RWPE1 (cell line): ENCODE data around the gene DMGDH.

Source experiments
- CTCF ChIA-PET: fragments of 350-600 bp; sonication (Branson Sonifier 250); formaldehyde crosslinking; extraction: SDS; loops from one replicate; lab custom pipeline; 2021; lab: Yijun Ruan, JAX
- POLR2A ChIA-PET: fragments of 400-600 bp; formaldehyde crosslinking; extraction: SDS; loops from one replicate; lab custom pipeline; 2020; ENCODE audit warnings: antibody characterized with exemption; ENCODE audit not compliant: low non-redundant PET; lab: Yijun Ruan, JAX
- DNase-seq: peaks from one replicate; pipeline ENCODE4 v3.0.0; 2012; ENCODE audit warnings: low spot score
- H3K27ac ChIP-seq: fragments of 450-650 bp; 2 replicates; pipeline ENCODE4 v1.5.1; 2017
- TF ChIP-seq, protein P1 (sequence below): fragments of 450-650 bp; conservative IDR thresholded peaks from 2 replicates; pipeline ENCODE4 v1.5.1; 2017; ENCODE audit warnings: low read depth, mild to moderate bottlenecking

Gene DMGDH

DNA sequence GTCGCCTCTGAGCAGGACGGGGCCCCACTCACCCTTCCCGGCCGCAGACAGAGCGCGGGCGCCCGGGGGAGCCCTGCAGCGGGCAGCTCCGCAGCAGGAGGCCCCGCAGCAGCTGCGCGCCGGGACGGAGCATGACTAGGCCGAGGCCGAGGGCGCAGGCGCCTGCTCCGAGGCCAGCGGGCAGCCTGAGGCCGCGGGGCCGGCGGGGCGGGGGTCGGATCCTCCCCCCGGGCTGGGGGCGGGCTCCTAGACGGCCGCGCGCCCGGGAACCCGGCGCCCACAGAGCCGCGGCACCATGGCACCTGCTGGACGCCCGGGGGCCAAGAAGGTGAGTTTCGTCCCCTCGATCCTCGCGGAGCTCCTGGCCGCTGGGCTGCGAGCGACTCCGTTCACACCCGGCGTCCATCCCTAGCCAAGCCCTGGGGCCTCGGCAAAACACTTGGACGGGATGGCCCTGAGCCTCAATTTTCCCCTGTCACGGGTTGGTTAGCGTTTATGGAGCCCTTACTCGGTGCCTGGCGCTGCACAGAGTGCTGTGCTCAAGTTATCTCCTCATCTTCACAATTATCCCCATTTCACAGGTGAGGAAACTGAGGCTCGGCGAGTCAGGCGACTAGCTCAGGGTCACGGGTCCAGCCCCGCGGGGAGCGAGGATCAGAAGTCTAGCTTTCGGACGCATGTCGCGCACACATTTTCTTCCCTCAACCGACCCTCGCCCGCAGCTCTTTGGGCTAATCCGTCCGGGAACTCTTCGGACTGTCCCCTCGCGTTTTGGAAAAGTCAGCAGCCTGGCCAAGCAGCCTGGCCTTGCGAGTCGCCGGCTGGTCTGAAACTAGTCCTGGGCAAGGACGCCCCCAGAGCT, at the start of gene DMGDH, which contains the start of gene BHMT2:
Gene DMGDH (minus strand): TSS at position 187 of the 862 bp plus-strand sequence. CDS start 54 bp downstream, at position 133.
Gene BHMT2 (plus strand): TSS at position 280 of the 862 bp plus-strand sequence. CDS start 16 bp downstream, at position 296.
- ChIA-PET POLR2A (no interaction called here), CTCF (interaction anchor here (1.0 kb wide), 1 partner anchor 12 kb away, joined by 4 read pairs; no protein-coding TSS in a partner anchor)
- DNase-seq, result no peak
- TF ChIP-seq, protein P1, sequence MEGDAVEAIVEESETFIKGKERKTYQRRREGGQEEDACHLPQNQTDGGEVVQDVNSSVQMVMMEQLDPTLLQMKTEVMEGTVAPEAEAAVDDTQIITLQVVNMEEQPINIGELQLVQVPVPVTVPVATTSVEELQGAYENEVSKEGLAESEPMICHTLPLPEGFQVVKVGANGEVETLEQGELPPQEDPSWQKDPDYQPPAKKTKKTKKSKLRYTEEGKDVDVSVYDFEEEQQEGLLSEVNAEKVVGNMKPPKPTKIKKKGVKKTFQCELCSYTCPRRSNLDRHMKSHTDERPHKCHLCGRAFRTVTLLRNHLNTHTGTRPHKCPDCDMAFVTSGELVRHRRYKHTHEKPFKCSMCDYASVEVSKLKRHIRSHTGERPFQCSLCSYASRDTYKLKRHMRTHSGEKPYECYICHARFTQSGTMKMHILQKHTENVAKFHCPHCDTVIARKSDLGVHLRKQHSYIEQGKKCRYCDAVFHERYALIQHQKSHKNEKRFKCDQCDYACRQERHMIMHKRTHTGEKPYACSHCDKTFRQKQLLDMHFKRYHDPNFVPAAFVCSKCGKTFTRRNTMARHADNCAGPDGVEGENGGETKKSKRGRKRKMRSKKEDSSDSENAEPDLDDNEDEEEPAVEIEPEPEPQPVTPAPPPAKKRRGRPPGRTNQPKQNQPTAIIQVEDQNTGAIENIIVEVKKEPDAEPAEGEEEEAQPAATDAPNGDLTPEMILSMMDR, result no peak
- no peak within 1 kb of the TSS for H3K27ac ChIP-seq

DNA sequence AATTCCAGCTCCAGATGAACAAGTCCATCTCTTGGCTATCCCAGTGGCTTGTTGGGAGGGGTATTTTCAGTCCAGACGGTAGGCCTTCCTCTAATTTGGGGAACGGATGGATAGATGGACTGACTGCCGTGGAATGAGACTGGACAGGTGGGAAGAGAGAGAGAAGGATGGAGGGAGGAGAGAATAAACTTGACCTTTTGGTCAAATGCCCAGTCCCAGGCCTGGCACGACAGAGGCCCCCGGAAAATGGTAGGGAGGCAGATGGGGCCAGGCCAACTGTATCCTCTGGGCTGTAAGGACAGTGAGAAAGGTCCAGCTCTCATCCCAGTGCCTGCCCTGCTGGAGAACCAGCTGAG, 43.2 kb upstream of the DMGDH start:
- ChIA-PET CTCF (interaction anchor here (0.6 kb wide), 1 partner anchor 88 kb away, joined by 3 read pairs; no protein-coding TSS in a partner anchor), POLR2A (no interaction called here)
- TF ChIP-seq, protein P1, result no peak
- H3K27ac ChIP-seq, result no peak overlapping the region
- no peak for DNase-seq

DNA sequence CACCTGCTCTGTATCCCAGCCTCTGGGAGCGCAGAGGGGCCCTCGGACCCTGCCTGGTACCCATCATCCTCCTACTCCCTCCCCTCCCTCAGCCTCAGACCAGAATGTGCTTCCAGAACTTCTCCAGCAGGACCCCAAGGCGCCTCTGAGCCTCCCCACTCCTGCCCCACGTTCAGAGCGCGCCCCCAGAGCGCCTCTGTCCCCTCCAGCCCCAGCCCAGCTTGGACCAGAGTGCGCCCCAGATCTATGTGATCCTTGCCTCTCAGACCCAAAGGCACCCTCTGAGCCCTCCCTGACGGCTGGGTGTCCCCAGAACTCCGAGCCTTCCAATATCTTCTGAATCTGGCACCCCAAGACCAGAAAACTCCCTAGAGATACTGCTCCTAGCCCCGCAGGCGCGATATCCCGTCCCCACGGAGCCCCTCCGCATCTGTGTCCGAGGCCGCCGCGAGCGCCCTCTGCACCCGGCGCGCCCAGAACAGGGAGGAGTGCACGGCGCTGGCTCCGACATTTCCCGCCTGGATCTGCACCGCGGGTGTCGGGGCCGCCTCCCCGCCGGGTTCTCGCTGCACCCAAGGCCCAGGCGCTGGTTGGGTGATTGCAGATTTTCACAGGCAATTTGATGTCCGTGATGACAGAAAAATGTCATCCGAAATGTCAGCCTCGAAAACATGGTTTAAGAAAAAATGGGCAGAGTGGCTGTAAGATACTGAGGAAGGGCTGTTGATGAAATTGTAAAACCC, 42.7 kb upstream of the DMGDH start:
- no peak overlapping the region for H3K27ac ChIP-seq
- POLR2A ChIA-PET, result no interaction called here
- TF ChIP-seq, protein P1, result no peak
- CTCF ChIA-PET, result interaction anchor here (0.6 to 0.7 kb wide), 2 partner anchors 87 to 123 kb away, joined by 3 to 4 read pairs; no protein-coding TSS in a partner anchor
- no peak for DNase-seq

- DNase-seq, result no peak
- ChIA-PET POLR2A (no interaction called here), CTCF (interaction anchor here (0.7 kb wide), 1 partner anchor 123 kb away, joined by 4 read pairs; no protein-coding TSS in a partner anchor)
- TF ChIP-seq, protein P1, result no peak
- H3K27ac ChIP-seq, result no peak within 1 kb of the TSS
Measured at GRCh38 chr5:79111387-79111959, 42.0 kb upstream of the DMGDH start, which contains the start of gene BHMT. BHMT (plus strand) TSS chr5:79111809; CDS start chr5:79111886, 77 bp downstream.

GRCh38 chr5:79109527-79110492, 40.3 kb upstream of the DMGDH start:
- DNase-seq, result no peak
- CTCF ChIA-PET, result interaction anchor here (0.6 to 1.2 kb wide), 2 partner anchors 85 to 89 kb away, joined by 3 read pairs; no protein-coding TSS in a partner anchor

More at GRCh38 chr5:79109527-79110492, 40.3 kb upstream of the DMGDH start:
- POLR2A ChIA-PET, result no interaction called here
- TF ChIP-seq, protein P1, result 0 out of 2 replicates have a peak, but pooled peaks have one; percentile 13
- no peak overlapping the region for H3K27ac ChIP-seq
